Measurements from ENCODE around the gene LRP1B.

DNA sequence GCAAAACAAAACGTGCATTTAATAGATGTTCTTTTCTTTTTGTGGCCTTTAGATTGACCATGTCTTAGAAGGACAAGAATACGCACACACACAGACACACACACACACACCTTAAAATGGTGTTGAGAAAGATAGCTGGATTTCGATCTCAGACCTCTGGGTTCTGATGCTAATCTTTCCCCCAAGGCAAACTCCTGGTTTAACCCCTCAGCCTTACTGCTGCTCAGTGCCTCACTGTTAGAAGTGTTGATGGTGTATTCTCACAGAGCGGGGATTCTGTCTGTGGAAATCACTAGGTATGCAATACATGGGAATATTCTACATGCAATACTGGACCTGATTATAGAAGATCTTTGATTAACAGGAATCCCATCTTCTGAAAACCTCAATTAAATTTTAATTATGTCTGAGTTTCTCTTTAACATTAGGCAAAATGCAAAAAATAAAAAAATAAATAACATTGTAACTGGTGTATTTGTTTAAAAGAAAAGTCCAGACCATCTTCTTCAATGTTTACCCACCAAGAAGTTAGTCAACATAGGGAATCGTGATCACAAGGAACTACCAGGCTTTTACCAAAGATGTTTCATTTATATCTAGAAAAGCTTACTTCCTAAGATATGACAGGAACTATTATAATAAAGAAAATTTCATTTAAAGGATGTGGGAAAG is 613.5 kb downstream of the LRP1B start:
- TF ChIP-seq CTCF (IDR thresholded peaks at IDR 0.05) (no peak), POLR2A (IDR thresholded peaks at IDR 0.05) (no peak)

Measured in Peyer's patch (tissue), 4 donors.